Measurements from ENCODE around the gene KCNIP3.
"Not testable (repeated sequence)": the region's sequence is repeated elsewhere in the genome, so short reads cannot be mapped to it uniquely, and the experiment has no call there.

KCNIP3 gene

DNA sequence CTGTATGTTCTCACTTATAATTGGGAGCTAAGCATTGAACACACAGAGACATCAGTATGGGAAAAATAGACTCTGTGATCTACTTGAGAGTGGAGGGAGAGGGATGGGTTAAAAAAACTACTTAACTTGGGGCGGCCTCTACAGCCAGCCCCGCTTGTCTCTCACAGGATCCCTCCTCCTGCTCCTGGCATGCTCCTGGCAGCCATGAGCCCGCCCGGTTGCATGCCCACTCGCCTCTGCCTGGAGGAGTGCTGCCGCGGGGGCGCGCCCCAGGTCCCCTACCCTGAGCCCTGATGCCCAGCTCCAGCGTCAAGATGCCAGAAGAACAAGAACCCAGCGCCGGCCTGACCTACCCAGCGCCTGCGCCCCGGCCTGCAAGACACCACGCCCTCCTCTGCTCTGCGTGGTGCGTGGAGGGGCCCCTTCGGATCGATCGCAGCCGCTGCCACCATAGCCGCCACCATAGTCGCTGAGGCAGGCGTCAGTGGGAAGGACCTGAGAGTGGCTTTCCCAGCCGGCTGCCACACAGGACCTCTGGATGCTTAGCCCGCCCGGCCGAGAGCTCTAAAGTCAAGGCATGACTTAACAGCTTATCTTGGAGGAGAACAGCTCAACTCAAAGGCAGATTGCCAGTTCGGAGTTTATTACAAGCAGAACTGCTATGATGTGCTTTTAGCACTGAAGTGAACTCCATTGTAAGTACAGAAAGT, 138.2 kb downstream of the KCNIP3 start:
- H3K4me3 ChIP-seq (replicated peaks; ENCODE audit: insufficient read depth, low read length); DNase-seq (ENCODE audit: low read depth in 1 of 2, low spot score in 1 of 2); H3K27me3 ChIP-seq (ENCODE audit: insufficient read depth, poor library complexity, severe bottlenecking); H3K27ac ChIP-seq (replicated peaks): not testable (repeated sequence)
